Measurements from ENCODE around the gene IL17RD. TPM values are rescaled to one million over a fixed set of nuclear protein-coding genes. Genes with fewer than 3 reads are reported as not detected.

Gene IL17RD
- total and polyA plus RNA-seq, 2 donors from 2014 or later = 4.4 to 18.9 TPM

DNA sequence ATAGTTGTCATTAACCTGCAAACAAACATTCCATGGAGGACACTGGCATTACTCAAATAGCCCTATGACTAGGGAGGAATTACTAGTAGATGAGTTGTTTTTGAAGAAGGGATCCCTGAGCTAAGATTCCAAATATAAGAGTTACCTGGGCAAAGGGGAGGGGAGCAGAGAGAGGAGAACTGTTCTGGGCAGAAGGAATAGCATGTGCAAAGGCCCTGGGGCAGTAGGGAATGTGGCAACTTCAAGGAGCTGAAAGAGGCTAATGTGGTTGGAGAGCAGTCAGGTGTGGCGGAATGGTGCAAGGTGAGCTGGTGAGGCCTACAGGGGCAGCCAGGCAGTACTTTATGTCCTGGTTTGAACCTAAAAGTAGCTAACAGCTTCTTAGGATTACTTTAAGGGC, 5.8 kb upstream of the IL17RD start:
- DNase-seq (no peak), FAIRE-seq (no peak)
- Histone ChIP-seq H3K9ac (ENCODE audit: low read length in 3 of 3) (no peak overlapping the region), H3K4me1 (ENCODE audit: control insufficient read depth in 2 of 3, insufficient read depth in 2 of 3, low read depth in 1 of 3, low read length in 3 of 3) (peaks cover 0 to 8% (median 4%) of the 10 kb centered on the region in 3 donors), H3K27ac (ENCODE audit: low read depth in 2 of 2, low read length in 2 of 2) (no peak overlapping the region), H3K4me3 (ENCODE audit: low read length in 3 of 3) (no peak overlapping the region), H3K9me3 (ENCODE audit: control insufficient read depth in 2 of 3, insufficient read depth in 1 of 3, low read length in 3 of 3) (no peaks in the 10 kb centered on the region), H3K36me3 (ENCODE audit: control insufficient read depth in 2 of 3, insufficient read depth in 3 of 3, low read length in 3 of 3) (no peaks in the 10 kb centered on the region), H3K27me3 (ENCODE audit: control insufficient read depth, insufficient read depth, low read length) (no peaks in the 10 kb centered on the region)
- intact Hi-C loops (cut with DNase I) = no loop called here
- TF ChIP-seq, protein P1, sequence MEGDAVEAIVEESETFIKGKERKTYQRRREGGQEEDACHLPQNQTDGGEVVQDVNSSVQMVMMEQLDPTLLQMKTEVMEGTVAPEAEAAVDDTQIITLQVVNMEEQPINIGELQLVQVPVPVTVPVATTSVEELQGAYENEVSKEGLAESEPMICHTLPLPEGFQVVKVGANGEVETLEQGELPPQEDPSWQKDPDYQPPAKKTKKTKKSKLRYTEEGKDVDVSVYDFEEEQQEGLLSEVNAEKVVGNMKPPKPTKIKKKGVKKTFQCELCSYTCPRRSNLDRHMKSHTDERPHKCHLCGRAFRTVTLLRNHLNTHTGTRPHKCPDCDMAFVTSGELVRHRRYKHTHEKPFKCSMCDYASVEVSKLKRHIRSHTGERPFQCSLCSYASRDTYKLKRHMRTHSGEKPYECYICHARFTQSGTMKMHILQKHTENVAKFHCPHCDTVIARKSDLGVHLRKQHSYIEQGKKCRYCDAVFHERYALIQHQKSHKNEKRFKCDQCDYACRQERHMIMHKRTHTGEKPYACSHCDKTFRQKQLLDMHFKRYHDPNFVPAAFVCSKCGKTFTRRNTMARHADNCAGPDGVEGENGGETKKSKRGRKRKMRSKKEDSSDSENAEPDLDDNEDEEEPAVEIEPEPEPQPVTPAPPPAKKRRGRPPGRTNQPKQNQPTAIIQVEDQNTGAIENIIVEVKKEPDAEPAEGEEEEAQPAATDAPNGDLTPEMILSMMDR (IDR thresholded peaks at IDR 0.05; ENCODE audit: borderline replicate concordance, extremely low read depth, insufficient read depth) = no peak

DNA sequence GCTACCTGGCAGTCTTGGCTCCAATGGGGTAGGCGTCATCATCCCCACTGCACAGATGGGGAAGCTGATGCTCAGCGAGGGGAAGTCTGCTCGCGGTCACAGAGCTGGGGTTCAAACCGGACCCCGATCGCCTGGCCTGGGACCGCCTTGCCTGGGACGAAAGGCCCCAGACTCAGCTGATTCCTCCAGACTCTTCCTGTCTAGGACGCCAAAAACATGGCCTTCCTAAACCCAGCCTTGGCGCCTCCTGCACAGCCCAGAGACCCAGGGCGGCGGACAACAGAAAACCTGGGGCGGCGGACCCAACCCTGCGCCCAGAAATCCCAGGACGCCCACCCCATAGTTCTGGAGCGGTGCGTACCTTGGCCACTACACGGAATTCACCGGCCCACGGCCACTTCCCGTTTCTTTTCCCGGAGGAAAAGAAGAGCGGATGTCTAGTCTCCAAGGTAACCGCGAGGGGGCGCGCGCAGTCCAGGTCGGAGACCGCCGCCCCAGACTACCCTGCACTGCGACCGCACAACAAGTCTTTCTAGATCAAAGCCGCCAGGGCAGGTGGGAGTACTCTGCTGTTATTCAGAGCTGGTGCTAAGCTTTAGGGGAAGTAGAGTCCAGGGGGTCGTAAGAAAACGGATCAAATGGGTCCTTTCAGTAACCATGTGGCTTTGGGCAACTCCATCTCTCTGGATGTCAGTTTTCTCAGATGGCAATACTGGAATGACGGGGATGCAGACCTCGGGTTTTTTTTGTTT, 4.9 kb upstream of the IL17RD start:
- FAIRE-seq (no peak), DNase-seq (peak; percentile 85 to 94 (median 91))
- no peaks in the 10 kb centered on the region for H3K36me3 ChIP-seq (ENCODE audit: control insufficient read depth in 2 of 3, insufficient read depth in 3 of 3, low read length in 3 of 3)
- peaks cover 0 to 13% (median 9%) of the 10 kb centered on the region in 3 donors for H3K4me1 ChIP-seq (ENCODE audit: control insufficient read depth in 2 of 3, insufficient read depth in 2 of 3, low read depth in 1 of 3, low read length in 3 of 3)
- H3K27me3 ChIP-seq (ENCODE audit: control insufficient read depth, insufficient read depth, low read length) = no peaks in the 10 kb centered on the region
- no peak overlapping the region for H3K27ac ChIP-seq (ENCODE audit: low read depth in 2 of 2, low read length in 2 of 2)
- peak overlapping the region in 1 of 3 donors; percentile 60 for H3K9ac ChIP-seq (ENCODE audit: low read length in 3 of 3)
- TF ChIP-seq, protein P1 (IDR thresholded peaks at IDR 0.05; ENCODE audit: borderline replicate concordance, extremely low read depth, insufficient read depth) = peak; percentile 84
- intact Hi-C loops (cut with DNase I) = no loop called here
- H3K4me3 ChIP-seq (ENCODE audit: low read length in 3 of 3) = peak overlapping the region; percentile 17 to 72 (median 59)
- H3K9me3 ChIP-seq (ENCODE audit: control insufficient read depth in 2 of 3, insufficient read depth in 1 of 3, low read length in 3 of 3) = no peaks in the 10 kb centered on the region

DNA sequence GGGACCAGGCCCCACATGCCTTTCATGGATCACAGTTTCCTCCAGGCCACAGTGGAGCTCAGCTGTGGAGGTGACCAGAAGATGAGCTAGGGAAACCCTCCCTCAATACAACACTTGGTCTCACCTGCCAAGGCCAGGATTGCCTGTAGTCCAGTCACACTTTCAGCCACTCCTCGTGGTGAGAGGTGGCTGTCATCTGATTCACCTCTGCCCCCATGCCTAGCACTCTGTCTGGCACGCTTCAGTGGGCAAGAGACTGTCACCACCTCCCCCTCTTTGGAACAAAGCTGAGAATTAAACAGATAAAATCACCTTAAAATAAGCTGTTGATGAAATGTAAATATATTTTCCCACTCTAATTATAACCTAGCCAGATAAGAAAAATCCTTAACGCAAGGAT, 4.0 kb upstream of the IL17RD start:
- Histone ChIP-seq H3K27me3 (ENCODE audit: control insufficient read depth, insufficient read depth, low read length) (no peaks in the 10 kb centered on the region), H3K4me1 (ENCODE audit: control insufficient read depth in 2 of 3, insufficient read depth in 2 of 3, low read depth in 1 of 3, low read length in 3 of 3) (peaks cover 0 to 13% (median 12%) of the 10 kb centered on the region in 3 donors), H3K27ac (ENCODE audit: low read depth in 2 of 2, low read length in 2 of 2) (no peak overlapping the region), H3K36me3 (ENCODE audit: control insufficient read depth in 2 of 3, insufficient read depth in 3 of 3, low read length in 3 of 3) (no peaks in the 10 kb centered on the region), H3K9ac (ENCODE audit: low read length in 3 of 3) (no peak overlapping the region), H3K4me3 (ENCODE audit: low read length in 3 of 3) (no peak overlapping the region), H3K9me3 (ENCODE audit: control insufficient read depth in 2 of 3, insufficient read depth in 1 of 3, low read length in 3 of 3) (no peaks in the 10 kb centered on the region)
- peak in 2 of 5 donors; percentile 48 to 54 for DNase-seq
- TF ChIP-seq, protein P1 (IDR thresholded peaks at IDR 0.05; ENCODE audit: borderline replicate concordance, extremely low read depth, insufficient read depth) = no peak
- intact Hi-C loops (cut with DNase I) = no loop called here
- no peak for FAIRE-seq

All from kidney (tissue), 14 donors.